H1 (cell line): ENCODE results near the gene PDZRN3. TPM values are rescaled to one million over a fixed set of nuclear protein-coding genes. Genes with fewer than 3 reads are reported as not detected.

Experiments used
- BACH1 ChIP-seq: IDR thresholded peaks from 2 replicates; pipeline ENCODE4 v1.6.1; 2012; ENCODE audit warnings: low read length, improper control_type of control experiment
- CHD1 ChIP-seq: IDR thresholded peaks from 2 replicates; pipeline ENCODE4 v1.6.1; 2012; ENCODE audit warnings: low read depth, low read length, improper control_type of control experiment
- CHD2 ChIP-seq: IDR thresholded peaks from 2 replicates; pipeline ENCODE4 v1.6.1; 2012; ENCODE audit warnings: low read length, improper control_type of control experiment
- CTCF ChIP-seq, 3 experiments: IDR thresholded peaks; 1 replicate in 2 of 3; 2 replicates in 1 of 3; pipeline versions ENCODE4 v1.5.1 to v1.6.1; 2011; ENCODE audit warnings: low read length in 3 of 3, mild to moderate bottlenecking in 3 of 3, inconsistent platforms in 2 of 3, low read depth in 1 of 3, moderate library complexity in 1 of 3; ENCODE audit not compliant: insufficient read depth in 1 of 3; ENCODE audit errors: control extremely low read depth in 1 of 3
- KDM5A ChIP-seq: fragments of 200-600 bp; IDR thresholded peaks from 2 replicates; pipeline ENCODE4 v1.7.1; 2012; ENCODE audit warnings: mild to moderate bottlenecking, low read length, inconsistent platforms, mixed read lengths
- SP2 ChIP-seq: IDR thresholded peaks from 2 replicates; pipeline ENCODE4 v1.6.1; 2012; ENCODE audit warnings: mild to moderate bottlenecking, low read length, inconsistent platforms
- TCF12 ChIP-seq: IDR thresholded peaks from 2 replicates; pipeline ENCODE4 v1.6.1; 2011; ENCODE audit warnings: low read depth, mild to moderate bottlenecking, low read length
- polyA plus RNA-seq, 7 experiments: library from polyadenylated mRNA; depleted of rRNA in 3 of 7; stranded (reverse) in 5 of 7; unstranded in 2 of 7; fragments of >200 nt in 5 of 7; fragments of 200-250 nt in 2 of 7; gene quantifications; 1 replicate in 5 of 7; 2 replicates in 1 of 7; 4 replicates in 1 of 7; pipeline versions ENCODE4 v1.2.1 to v1.2.3, GENCODE V29; 2011 to 2013; ENCODE audit warnings: missing spikeins in 2 of 7, mixed read lengths in 2 of 7
- total RNA-seq: library from RNA; stranded (reverse); fragmentation: NEBNext Ultra II Directional; extraction: Animal tissue kit (Norgen Biotek cat#: 25700); gene quantifications from 2 replicates; pipeline ENCODE4 v1.2.1, GENCODE V29; 2021

The PDZRN3 gene
- total and polyA plus RNA-seq, 2 of the 8 experiments (the other 6 are each of a cell fraction or from before 2014, with no cell fraction given), result 4.2 to 20.5 TPM

DNA sequence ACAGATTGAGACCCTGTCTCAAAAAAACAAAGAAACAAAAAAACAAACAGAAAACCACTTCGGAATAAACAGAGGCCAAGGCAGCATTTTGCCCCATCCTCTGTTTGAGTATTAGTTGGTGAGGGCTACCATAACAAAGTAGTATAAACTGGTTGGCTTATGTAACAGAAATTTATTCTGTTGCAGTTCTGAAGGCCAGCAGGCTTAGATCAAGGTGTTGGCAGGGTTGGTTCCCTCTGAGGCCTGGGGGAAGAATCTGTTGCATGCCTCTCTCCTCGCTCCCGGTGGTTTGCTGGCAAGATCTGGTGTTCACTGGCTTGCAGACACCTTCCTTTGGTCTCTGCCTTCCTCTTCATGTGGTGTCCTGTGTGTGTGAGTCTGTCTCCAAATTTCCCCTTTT, 261.6 kb downstream of the PDZRN3 start (continued):
- TF ChIP-seq CTCF (IDR thresholded peaks at IDR 0.05; ENCODE audit: control extremely low read depth in 1 of 3, insufficient read depth in 1 of 3, low read depth in 1 of 3, low read length in 3 of 3) (no peak), KDM5A (no peak), TCF12 (no peak), BACH1 (no peak), CHD2 (no peak), CHD1 (no peak), SP2 (no peak)
